OCI-M2 (cell line): ENCODE data around the gene CHD3.
"Not testable (repeated sequence)": the region's sequence is repeated elsewhere in the genome, so short reads cannot be mapped to it uniquely, and the experiment has no call there.

Source experiments
- DNase-seq: peaks from one replicate; lab custom pipeline; 2025; ENCODE audit not compliant: unreplicated experiment; lab: John Stamatoyannopoulos, UW

CHD3 gene

DNA sequence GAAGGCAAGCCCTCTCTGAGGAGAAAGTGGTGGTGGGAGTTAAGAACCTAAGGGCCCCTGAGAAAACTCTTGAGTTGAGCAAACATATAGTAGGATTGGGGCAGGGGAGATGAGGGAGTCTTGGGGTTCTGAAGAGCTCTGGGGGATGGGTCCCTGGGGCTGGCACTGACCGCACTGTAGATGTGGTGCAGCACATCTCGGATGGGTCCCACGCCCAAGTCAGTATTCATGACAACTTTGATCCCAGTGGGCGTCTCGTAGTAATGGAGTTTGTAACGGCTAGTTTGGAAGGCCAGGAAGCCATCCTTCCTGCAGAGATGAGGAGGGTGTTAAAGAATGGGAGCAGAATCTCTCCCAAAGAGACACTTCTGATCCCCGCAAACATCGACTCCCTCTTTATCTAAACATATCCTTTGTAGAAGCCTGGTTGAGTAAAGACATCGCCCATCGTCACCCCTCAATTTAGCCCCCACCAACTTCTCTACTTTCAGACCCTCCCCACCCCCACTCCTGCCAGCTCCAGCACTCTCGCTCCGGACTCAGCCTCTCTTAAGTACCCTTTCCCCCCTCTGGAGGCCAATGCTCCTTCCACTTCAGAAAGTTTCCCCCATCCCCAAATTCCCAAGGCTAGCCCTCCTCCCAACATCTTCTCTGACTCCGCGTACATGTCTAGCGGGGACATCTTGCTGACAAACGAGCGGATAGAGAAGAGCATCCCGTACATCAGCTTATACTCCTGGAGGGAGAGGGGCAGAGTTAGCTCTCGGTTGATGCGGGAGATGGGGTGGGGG is 42.4 kb downstream of the CHD3 start:
- DNase-seq: no peak

- peak; percentile 55 for DNase-seq
These were observed 43.3 kb downstream of the CHD3 start, which contains the start of the genes CNTROB and TRAPPC1 for GRCh38 chr17:7931709-7932482. Gene CNTROB (plus strand): TSS chr17:7932206. CDS start chr17:7933080, 874 bp downstream. Gene TRAPPC1 (minus strand): TSS chr17:7931946. CDS start chr17:7931829, 117 bp downstream.

DNA sequence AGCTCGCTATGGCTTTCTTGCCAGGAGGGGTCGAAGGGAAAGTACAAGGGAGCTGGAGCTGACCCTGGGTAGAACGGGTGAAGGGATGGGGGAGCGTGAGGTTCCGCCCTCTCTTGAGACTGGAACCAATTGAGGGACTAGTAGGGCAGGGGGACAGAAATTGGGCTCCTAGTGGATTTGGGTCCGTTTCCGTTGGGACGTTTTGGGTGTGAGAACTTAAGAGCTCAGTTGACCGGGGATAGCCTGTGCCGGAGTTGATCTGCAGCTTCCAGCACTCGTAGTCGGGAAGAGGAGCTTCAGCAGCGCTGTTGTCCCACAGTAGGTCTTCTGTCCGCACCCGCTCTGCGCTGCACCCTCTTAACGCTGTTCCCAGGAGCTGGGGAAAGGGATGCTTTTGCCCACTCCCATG is 43.9 kb downstream of the CHD3 start:
- DNase-seq: no peak

DNA sequence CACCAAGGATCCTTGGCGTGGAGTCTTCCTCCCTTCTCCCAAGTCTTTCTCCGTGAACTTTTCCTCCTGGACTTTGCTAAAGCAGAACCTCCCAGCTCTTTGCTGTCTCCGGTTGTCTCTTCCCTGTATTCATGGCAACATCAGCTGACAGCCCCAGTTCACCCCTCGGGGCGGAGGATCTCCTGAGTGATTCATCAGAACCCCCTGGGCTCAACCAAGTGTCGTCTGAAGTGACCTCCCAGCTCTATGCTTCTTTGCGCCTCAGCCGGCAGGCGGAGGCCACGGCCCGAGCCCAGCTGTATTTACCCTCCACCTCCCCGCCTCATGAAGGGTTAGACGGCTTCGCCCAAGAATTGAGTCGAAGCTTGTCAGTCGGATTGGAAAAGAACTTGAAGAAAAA is 44.4 kb downstream of the CHD3 start:
- DNase-seq: no peak

DNA sequence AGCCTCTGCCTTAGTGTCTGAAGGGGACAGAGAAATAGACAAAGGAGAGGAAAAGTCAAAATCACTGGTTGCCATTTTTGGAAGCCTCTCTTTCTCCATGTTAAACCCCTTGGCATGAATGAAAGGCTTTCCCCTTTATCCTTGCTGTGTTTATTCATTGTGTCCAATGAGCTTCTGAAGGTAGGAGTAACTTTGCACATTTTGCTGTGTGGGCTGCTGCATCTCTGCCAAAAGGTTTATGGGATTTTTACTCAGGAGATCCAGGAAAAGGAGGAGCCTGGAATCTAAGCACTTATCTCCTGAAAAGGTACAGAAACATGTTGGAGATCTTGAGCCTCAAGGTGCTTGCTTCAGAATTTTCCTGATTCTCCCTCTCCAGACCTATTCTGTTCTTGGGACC is 47.3 kb downstream of the CHD3 start:
- no peak for DNase-seq

- no peak for DNase-seq
These were observed 51.4 kb downstream of the CHD3 start for GRCh38 chr17:7940034-7940433.

GRCh38 chr17:7940743-7941142 is 52.2 kb downstream of the CHD3 start:
- DNase-seq: no peak

- DNase-seq: no peak
These were observed 54.7 kb downstream of the CHD3 start for GRCh38 chr17:7943291-7943690.

DNA sequence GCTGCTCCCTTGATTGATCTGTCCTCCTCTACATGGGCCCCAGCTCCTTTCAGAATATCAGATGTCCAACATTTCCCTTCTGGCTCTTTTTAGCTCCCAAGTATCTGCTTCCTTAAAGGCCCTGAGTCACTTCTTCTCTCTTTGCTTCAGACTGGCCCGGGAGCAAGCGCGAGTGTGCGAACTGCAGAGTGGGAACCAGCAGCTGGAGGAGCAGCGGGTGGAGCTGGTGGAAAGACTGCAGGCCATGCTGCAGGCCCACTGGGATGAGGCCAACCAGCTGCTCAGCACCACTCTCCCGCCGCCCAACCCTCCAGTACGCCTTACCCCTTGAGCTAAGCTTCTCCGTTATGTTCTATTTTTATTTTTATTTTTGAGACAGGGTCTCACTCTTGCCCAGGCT is 55.7 kb downstream of the CHD3 start:
- no peak for DNase-seq

DNA sequence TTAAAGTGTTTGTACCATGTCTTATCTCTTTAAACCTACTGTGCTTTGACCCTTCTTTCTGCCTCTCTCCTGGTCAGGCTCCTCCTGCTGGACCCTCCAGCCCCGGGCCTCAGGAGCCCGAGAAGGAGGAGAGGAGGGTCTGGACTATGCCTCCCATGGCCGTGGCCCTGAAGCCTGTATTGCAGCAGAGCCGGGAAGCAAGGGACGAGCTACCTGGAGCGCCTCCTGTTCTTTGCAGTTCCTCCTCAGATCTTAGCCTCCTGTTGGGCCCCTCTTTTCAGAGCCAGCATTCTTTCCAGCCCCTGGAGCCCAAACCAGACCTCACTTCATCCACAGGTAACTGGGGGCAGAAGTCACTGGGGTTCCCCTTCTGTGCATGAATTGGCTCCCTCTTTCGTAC is 57.1 kb downstream of the CHD3 start:
- no peak for DNase-seq

DNA sequence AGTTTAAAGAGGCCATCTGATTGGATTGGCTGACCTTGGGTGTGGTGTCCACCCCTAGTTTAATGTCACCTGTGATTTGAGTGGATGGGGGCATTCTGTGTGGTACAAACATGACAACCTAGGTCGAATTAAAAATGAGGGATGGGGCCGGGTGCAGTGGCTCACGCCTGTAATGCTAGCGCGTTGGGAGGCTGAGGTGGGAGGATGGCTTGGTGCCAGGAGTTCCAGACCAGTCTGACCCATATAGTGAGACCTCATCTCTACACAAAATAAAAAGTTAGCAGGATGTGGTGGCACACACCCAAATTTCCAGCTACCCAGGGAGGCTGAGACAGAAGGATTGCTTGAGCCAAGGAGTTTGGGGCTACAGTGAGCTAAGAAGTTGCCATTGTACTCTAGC is 57.9 kb downstream of the CHD3 start:
- no peak for DNase-seq

- no peak for DNase-seq
These were observed 59.1 kb downstream of the CHD3 start for GRCh38 chr17:7947651-7948050.

DNA sequence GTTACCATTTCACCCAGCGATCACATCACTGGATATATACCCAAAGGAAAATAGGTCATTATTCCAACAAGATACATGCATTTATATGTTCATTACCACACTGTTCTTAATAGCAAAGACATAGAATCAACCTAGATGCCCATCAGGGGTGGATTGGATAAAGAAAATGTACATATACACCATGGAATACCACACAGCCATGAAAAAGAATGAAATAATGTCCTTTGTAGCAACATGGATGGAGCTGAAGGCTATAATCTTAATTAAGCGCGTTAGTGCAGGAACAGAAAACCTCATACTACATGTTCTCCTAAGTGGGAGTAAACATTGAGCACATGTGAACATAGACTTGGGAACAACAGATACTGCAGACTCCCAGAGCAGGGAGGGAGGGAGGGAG is 62.0 kb downstream of the CHD3 start:
- DNase-seq: no peak

DNA sequence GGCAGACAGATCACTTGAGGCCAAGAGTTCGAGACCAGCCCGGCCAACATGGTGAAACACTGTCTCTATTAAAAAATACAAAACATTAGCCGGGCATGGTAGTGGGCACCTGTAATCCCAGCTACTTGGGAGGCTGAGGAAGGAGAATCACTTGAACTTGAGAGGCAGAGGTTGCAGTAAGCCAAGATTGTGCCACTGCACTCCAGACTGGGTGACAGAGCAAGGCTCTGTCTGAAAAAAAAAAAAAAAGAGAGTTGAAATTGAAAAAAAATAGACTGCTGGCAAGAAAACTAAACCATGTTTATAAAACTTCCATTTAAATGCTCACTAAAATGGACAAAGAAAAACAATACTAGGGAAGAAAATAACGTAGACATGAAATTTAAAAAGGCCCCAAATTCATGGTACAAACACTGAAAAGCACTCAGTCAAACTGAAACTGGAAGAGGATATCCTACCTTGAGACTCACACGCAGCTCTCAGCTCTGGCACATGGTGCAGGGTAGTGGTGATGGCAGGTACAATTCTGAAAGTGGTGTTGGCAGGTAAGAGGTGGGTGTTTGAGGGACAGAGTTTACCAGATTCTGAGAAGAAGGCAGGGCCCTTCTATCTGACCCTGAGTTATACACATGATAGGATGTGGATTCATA is 62.7 kb downstream of the CHD3 start:
- DNase-seq: no peak

- DNase-seq: not testable (repeated sequence)
These were observed 64.7 kb downstream of the CHD3 start for GRCh38 chr17:7953266-7953665.

DNA sequence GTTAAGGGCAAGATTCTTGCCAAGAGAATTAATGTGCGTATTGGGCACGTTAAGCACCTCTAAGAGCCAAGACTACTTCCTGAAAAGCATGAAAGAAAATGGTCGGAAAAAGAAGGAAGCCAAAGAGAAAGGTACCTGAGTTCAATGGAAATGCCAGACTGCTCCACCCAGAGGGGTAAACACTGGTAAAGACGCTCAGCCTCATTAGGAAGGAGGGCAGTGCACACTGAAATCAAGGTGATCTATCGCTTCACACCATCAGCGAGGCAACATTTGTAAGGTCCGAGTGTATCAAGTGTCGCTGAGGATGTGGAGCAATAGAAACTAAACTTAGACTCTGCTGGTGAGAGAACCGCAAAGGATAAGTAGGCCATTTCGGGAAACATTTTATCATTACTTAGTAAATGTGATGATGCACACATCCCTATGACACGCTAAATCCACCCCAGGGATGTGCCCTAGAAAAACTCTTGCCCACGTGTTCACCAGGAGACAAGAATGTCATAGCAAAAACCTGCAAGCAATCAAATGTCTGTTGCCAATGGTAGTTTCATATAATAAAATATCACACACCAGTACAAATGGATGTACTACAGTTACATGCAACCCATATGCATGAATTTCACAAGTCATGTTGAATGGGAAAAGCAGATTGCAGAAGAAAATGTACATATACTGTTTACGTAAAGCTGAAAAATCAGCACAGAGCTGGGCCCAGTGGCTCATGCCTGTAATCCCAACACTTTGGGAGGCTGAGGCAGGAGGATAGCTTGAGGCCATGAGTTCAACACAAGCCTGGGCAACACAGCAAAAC is 67.0 kb downstream of the CHD3 start:
- no peak for DNase-seq

GRCh38 chr17:7956228-7956965 is 67.8 kb downstream of the CHD3 start:
- DNase-seq: no peak

- no peak for DNase-seq
These were observed 71.1 kb downstream of the CHD3 start for GRCh38 chr17:7959503-7960253.

- DNase-seq: no peak
These were observed 72.8 kb downstream of the CHD3 start for GRCh38 chr17:7961421-7961820.
